ENCODE data around the gene CYB5R3.
"Not testable (repeated sequence)": the region's sequence is repeated elsewhere in the genome, so short reads cannot be mapped to it uniquely, and the experiment has no call there.

CYB5R3 gene

GRCh38 chr22:42677936-42678335, 28.7 kb upstream of the CYB5R3 start:
- DNase-seq, result not testable (repeated sequence)

- no peak for DNase-seq
These were observed 26.9 kb upstream of the CYB5R3 start for GRCh38 chr22:42676059-42676607.

GRCh38 chr22:42673898-42674401, 24.8 kb upstream of the CYB5R3 start:
- DNase-seq, result no peak

GRCh38 chr22:42673071-42673470, 23.9 kb upstream of the CYB5R3 start:
- not testable (repeated sequence) for DNase-seq

GRCh38 chr22:42670921-42671709, 21.9 kb upstream of the CYB5R3 start:
- no peak for DNase-seq

- no peak for DNase-seq
These were observed 20.9 kb upstream of the CYB5R3 start for GRCh38 chr22:42670046-42670445.

GRCh38 chr22:42666393-42666792, 17.2 kb upstream of the CYB5R3 start:
- DNase-seq, result not testable (repeated sequence)

GRCh38 chr22:42664976-42665831, 16.0 kb upstream of the CYB5R3 start:
- DNase-seq, result no peak

- DNase-seq, result peak; percentile 87
These were observed 13.0 kb upstream of the CYB5R3 start for GRCh38 chr22:42661985-42662831.

- no peak for DNase-seq
These were observed 7.4 kb upstream of the CYB5R3 start for GRCh38 chr22:42656578-42656977.

GRCh38 chr22:42655693-42656092, 6.5 kb upstream of the CYB5R3 start:
- DNase-seq, result no peak

- DNase-seq, result no peak
These were observed 5.4 kb upstream of the CYB5R3 start for GRCh38 chr22:42654436-42655073.

GRCh38 chr22:42653999-42654398, 4.8 kb upstream of the CYB5R3 start:
- DNase-seq, result no peak

GRCh38 chr22:42651134-42651533, 1.9 kb upstream of the CYB5R3 start:
- DNase-seq, result no peak

GRCh38 chr22:42648368-42649245, 585 bp downstream of the CYB5R3 start:
- peak; percentile 44 for DNase-seq

- no peak for DNase-seq
These were observed 1.2 kb downstream of the CYB5R3 start for GRCh38 chr22:42648017-42648367.

- DNase-seq, result no peak
These were observed 2.3 kb downstream of the CYB5R3 start for GRCh38 chr22:42646569-42647525.

- DNase-seq, result no peak
These were observed 3.1 kb downstream of the CYB5R3 start for GRCh38 chr22:42645938-42646568.

GRCh38 chr22:42645341-42645937, 3.8 kb downstream of the CYB5R3 start:
- no peak for DNase-seq

All from stimulated activated CD4-positive, alpha-beta T cell treated with anti-CD3 and anti-CD28 coated beads, Interleukin-15, amount 100 ng/mL, for 24 hours (primary cell).